ENCODE measurements around the gene EFHC1.
"Not testable (repeated sequence)": the region's sequence is repeated elsewhere in the genome, so short reads cannot be mapped to it uniquely, and the experiment has no call there.

EFHC1 gene

DNA sequence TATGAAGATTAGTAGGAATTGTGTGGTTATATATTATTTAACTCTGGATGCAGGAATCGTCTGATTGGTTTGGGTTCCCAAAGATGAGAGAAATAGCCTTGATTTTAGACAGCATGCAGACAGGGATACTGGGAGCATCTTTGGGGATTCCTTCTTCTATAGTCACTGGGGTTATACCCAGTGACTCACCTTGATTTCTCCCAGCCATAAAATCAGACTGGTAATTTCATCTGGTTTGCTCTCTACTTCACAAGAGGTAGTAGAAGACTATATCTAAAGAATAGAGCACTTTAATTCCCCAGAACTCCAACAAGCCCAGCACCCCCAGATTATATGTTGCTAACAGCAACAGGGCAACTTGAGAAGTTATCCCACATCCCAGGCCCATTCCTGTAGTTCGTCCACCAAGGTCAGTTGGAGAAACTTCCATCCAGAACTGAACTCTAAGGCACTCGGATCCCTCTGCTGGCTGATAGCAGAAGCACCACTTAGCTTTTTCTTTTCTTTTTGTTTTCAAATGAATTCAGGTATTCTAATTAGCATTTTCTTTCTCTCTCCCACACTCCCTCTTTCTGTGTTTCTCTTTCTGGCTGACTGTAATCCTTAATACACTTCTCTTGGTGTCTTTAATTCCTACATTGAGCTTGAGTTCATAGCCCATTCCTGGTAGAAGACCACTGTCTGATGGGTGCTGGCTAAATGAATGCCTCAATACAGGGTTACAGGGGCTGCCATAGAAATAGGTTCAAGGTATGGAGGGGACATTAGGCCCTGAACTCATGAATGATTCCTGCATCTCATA, 20.4 kb upstream of the EFHC1 start:
- DNase-seq (ENCODE audit: low spot score) = peak; percentile 49

DNA sequence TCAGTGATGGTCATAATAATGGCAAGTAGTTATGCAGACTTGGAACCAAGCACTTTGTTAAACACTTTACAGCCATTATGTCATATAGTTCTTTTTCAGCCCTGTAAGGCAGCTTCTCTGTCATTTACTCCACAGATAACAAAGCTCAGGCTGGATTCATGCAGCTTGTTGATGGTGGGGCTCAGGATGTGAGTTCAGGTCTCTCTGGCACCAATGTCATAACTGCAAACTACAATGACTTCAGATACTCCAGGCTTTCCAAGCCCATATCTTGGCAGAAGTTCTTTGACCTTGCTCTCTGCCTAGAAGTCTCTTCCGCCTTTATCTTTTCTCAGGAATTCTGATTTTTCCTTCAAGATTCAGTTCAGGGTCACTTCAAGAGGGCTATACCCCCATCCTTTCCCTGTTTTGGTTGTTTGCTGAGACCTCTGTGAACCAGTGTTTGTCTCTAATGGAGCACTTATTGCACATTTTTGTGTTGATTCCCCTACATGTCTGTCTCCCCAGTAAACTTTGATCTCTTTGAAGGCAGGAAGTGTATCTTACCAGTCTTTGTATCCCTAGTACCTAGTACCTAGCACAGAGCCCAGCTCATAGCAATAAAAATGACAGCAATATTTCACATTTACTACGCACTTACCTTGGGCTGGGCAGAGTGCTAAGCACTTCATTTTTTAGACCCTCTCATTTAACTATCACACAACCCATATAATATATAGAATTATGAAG, 19.7 kb upstream of the EFHC1 start:
- no peak for DNase-seq (ENCODE audit: low spot score)

DNA sequence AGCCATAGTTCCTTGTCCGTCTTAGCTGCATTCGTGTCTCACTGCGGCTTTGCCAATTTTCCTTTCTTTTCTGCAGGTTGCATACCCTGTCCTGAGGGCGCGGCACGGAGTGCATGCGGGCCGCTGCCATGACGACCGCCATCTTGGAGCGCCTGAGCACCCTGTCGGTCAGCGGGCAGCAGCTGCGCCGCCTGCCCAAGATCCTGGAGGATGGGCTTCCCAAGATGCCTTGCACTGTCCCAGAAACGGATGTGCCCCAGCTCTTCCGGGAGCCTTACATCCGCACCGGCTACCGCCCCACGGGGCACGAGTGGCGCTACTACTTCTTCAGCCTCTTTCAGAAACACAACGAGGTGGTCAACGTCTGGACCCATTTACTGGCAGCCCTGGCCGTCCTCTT, 17.1 kb upstream of the EFHC1 start:
- DNase-seq (ENCODE audit: low spot score) = no peak

DNA sequence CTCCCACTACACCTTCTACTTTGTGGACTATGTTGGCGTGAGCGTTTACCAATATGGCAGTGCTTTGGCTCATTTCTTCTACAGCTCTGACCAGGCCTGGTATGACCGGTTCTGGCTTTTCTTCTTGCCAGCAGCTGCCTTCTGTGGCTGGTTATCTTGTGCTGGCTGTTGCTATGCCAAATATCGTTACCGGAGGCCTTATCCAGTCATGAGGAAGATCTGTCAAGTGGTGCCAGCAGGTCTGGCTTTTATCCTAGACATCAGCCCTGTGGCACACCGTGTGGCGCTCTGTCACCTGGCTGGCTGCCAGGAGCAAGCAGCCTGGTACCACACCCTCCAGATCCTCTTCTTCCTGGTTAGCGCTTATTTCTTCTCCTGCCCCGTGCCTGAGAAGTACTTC, 16.5 kb upstream of the EFHC1 start:
- no peak for DNase-seq (ENCODE audit: low spot score)

DNA sequence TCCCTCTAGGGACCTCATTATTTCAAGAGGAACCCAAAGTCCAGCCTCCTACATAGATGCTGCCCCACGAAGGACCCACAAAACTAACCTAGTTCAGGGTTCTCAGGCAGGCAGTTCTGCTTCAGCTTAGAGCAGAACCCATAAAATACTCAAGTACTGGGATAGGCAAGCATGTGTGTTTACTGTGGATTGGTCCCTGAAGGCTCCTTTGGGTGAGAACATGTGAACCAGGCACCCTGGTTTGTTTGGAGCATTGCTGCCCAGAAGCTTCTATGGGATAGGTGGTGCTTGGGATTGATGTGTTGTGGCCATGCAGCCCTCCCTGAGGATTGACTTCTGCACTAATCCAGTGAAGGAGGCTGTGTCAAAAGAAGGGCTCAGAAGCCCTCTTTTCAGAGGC, 14.9 kb upstream of the EFHC1 start:
- no peak for DNase-seq (ENCODE audit: low spot score)

DNA sequence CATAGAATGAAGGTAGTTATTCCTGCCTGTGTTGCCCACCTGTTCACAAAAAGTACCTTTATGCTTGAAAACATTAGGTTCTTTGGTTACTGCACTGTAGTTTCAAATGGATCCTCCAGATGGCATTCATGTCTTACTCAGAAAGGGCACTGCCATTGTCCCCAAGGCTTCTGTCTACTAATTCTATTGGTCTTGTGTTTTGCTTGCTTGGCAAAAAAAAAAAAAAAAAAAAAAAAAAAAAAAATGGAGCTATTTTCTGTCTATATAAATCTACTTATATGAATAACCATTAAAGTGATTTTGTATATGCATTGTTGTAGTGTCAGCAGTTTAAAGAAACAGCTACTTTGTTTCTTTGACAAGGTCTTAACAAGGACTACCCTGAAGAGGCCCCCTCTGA, 12.7 kb upstream of the EFHC1 start:
- DNase-seq (ENCODE audit: low spot score) = no peak

DNA sequence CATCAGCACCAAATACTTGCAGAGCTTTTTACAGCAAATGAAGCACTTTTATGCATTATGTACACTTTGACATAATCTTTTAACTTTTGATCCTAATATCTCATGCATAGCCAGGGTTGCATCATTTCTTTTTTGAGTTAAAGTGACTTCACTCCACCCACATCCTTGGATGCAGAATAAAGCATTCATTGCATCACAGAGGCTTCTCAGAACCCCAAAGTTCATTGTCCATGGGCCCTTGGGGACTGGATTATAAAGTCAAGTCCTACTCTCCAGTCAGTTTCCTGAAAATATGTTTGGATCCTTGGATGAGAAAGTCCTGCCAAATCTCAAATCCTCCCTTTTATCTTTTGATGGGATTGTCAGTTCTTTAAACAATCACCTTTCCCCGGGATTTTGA, 10.6 kb upstream of the EFHC1 start:
- no peak for DNase-seq (ENCODE audit: low spot score)

DNA sequence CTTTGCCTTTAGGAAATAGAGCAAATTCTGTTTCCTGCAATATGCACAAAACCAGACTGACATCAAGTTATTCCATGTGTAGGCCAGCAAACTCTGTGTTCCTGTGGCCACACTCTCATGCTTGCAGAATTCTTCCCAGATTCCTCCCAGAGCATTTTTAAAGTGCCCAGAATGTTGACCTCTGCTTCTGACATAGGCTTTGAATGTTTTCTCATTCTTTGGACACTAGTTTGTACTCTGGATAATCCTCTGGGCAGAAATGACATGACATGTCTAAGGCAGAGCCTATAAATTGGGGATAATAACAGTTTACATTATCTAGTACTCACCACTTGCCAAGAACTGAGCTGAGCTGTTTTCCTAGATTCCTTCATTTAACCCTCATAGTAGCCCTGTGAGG, 9.2 kb upstream of the EFHC1 start:
- no peak for DNase-seq (ENCODE audit: low spot score)

DNA sequence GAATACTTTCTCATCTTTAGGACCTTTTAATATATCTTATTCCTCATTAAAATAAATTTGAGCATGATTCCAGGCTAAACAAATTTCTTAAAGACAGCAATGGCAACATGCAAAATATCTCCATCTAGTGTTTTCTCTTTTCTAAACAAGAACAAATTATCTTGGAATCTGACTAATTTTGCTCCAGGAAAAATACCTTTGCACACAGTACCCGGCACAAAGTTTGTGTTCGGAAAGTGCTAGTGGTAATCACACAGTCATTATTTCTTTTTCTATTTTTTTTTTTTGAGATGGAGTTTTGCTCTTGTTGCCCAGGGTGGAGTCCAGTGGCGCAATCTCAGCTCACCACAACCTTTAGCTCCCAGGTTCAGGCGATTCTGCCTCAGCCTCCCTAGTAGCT, 8.2 kb upstream of the EFHC1 start:
- no peak for DNase-seq (ENCODE audit: low spot score)

DNA sequence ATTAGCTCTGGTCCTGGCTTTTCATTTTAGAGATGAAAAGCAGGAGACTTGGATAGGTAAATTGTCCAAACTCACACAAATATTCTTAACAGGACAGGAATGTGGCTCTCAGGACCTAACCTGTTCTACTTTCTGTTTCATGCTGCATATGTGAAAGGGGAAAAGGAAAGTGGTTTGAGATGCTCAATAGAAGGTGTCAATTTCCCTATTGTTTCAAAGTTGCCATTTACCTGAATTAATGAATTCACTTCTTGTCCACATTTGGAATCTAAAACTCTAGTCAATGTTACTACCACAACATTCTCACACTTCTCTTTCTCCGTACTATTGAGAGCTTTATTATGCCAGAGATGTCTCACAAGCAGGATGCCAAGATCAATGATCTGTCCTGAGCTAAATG, 4.8 kb upstream of the EFHC1 start:
- DNase-seq (ENCODE audit: low spot score) = no peak

DNA sequence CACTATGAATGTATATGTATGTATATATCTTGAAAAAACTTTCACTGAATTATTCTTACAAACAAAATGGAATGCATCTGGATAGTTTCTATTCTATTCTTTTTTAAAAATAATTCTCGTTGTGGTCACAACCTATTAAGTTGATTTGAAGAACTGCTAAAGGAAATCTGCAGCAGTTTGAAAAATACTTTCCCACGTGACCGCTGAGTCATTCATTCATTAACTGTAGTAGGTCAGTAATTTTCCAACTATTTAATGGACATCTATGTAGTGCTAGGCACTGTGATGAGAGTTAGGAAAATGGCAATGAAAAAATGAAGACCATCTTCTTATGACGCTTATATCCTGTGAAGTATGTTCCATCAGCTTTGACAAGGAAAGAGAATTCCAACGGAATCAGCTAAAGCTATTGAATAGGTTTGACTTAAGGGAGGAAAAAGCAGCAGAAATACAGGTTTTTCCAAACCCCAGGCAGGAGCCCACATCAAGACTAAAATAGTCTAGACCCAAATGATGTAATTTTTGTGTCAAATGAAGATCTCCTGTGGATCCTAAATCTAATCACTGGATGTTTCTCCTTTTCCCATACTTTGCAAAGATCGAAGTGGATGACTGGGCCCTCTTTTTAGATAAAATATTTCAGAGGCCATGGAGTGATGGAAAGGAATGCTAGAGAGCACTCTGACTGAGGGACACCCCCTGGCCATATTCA, 4.1 kb upstream of the EFHC1 start:
- DNase-seq (ENCODE audit: low spot score) = no peak

DNA sequence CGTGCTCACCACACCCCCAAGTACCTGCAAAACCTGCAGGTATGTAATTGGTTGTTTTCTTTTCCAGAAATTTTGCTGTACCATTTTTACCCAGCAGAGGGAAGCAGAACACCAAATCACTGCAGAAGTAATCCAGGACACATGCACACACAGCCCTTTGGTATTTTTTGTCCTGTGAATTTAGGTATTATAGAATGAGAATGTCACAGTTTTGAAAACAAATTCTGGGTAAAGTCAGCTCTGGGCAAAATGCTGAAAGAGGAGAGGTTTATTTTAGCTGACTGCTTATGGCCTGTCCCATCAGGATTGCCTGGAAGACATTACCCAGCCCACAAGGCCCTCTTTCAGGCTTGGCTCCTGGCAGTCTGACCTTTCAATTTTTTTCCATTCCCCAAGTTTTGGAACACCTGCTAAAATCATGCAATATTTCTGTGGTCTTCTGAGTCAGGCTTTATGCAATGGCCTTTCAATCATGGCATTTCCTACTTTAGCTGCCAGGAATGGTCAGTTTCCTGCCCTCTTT, 3.5 kb upstream of the EFHC1 start:
- DNase-seq (ENCODE audit: low spot score) = peak; percentile 78

DNA sequence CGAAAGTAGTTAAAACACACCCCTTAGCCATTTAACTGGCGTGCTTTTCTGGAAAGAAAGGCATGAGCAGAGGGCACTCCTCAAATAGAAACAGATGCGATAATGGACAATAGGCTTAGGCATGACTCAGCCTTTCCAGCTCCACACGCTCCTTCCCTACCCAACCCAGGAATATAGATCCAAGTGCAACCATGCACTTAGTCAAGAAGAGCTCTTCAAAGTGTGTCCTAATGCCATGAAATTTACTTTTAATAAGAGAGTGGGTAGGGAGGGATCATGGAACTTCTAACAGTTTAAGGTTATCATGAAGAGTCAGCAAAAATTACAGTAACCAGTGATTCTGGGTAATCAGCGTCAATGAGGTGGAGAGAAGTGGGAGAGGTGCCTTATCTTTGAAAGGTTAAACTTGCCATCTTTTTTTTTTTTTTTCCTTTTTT, 2.4 kb upstream of the EFHC1 start:
- no peak for DNase-seq (ENCODE audit: low spot score)

DNA sequence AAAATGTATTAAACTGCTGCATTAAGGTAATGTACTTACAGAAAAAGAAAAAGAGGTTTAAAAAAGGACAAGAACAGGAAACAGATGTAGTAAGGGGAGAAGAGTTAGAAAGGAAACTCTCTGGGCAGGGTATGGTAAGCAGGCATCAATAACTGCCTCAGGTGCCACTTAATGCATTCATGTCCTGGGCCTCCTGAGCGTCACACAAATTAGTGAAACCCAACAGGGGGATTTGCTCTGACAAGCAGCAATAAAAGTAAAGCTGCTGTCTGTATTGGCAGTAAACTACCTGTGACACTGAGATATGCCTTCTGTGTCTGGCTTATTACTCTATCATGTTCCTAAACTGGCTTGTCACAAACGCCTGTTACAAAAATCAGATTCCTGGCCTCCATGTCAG, 1.5 kb upstream of the EFHC1 start:
- DNase-seq (ENCODE audit: low spot score) = no peak

DNA sequence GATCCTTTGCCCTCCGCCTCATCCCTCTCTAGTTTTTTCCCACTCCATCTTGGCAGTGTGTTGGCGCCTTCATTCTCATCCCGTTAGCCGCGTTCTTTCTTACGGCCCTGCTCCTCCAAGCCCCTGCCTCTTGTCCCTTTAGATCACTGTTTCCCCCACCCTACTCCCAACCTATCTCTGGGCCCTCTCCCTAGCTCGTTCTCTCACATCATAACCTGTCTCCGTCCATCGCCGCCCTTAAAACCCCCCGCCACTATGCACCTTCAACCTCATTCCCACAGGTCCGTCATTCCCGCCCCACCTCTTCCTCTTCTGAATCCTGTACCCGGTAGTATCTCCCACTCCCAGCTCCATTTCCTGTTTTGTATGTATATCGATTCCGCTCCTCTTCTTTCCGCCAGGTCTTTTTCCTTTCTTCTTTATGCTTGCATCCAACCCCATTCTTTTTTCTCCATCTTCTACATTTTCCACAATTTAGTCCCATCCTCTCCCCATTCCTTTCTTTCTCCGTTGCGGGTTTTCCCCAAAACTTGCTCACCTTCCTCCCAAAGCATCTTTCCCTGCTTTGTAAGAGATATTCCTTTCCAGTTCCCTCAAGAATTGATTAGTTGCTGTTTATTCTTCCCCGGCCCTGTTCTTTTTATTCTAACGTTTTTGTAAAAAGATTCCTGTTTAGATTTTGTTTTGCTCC, 671 bp downstream of the EFHC1 start:
- DNase-seq (ENCODE audit: low spot score) = no peak

DNA sequence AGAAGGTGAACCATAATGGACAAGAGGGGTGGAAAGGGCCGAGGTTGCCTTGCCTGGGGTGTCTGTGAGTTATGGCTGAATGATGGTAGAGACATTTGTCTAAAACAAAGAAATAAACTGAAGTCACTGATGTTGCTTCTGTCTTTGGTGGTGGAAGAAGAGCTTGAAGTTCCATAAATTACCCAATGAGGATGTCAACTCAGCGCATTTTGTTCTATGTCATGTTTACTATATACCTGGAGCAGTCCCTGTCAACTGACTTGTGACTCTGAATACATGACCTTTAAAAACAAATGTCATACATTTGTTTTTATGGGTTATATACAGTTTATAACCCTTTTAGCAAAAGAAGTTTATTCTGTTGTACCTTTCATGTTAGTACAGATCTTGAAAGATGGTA, 2.0 kb downstream of the EFHC1 start:
- no peak for DNase-seq (ENCODE audit: low spot score)

DNA sequence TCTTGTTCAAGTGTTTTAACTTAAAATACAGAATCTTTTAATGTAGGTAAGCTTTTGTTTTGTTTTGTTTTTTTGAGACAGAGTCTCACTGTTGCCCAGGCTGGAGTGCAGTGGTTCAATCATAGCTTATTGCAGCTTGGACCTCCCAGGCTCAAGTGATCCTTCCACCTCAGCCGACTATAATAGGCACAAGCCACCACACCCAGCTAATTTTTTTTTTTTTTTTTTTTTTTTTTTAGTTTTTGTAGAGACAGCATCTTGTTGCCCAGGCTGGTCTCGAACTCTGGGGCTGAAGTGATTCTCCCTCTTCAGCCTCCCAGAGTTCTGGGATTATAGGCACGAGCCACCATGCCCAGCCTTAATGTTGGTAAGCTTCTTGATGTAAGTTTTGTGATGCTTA, 3.3 kb downstream of the EFHC1 start:
- no peak for DNase-seq (ENCODE audit: low spot score)

DNA sequence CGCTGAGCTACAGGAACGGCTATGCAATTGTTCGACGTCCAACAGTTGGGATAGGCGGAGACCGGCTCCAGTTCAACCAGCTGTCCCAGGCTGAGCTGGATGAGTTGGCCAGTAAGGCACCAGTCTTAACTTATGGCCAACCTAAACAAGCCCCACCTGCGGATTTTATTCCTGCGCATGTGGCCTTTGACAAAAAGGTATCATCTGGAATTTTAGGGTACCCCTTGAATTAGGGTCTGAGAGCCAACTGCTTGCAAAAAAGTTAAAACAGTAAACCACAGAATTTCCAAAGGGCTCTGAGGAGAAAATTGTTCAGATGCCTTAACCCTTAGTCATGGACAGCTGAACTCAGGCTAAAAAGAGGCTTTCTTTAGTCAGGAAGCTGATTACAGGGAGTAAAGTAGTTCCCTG, 3.8 kb downstream of the EFHC1 start:
- DNase-seq (ENCODE audit: low spot score) = no peak

DNA sequence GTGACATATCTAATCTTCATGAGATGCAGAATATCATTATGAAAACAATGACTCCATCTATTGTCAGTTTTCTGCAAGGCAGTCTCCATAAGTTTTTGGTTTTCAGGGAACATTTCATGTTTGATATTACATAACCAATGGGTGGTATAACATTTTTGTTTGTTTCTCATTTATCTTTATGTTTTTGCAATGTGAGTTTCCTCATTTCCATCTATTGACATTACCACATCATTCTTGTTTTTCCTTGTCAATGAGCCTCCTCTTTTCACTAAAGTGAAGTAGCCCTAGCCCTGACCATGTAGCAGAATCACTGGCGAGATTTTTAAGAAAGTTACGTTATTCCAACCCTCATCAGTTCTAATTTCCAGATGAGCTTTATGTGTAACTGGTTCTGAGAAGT, 4.4 kb downstream of the EFHC1 start:
- no peak for DNase-seq (ENCODE audit: low spot score)

DNA sequence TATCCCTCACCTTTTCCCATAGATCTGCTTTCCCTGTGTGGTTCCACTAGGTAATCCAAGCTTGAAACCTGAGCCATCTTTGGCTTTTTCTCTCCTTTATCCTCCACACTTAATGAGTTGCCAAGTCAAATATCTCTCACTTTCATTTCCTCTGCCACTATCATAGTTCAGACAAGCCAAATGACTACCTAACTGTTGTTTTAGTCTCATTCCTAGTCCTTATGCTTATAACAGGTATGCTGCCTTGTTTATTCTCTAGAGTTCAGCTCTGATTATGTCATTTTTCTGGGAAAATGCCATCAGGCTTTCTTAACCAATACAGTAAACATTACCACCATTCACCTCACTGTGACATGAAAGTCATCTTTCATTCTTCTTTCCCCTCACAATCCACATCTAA, 6.5 kb downstream of the EFHC1 start:
- DNase-seq (ENCODE audit: low spot score) = no peak

DNA sequence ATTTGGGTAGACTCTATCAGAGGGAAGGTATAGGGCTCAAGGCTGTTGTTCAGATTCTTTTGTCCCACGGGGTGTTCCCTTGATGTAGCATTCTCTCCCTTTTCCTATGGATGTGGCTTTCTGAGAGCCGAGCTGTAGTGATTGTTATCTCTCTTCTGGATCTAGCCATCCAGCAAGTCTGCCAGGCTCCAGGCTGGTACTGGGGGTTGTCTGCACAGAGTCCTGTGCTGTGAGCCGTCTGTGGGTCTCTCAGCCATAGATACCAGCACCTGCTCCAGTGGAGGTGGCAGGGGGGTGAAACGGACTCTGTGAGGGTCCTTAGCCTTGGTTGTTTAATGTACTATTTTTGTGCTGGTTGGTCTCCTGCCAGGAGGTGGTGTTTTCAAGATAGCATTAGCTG, 13.2 kb downstream of the EFHC1 start:
- not testable (repeated sequence) for DNase-seq (ENCODE audit: low spot score)

DNA sequence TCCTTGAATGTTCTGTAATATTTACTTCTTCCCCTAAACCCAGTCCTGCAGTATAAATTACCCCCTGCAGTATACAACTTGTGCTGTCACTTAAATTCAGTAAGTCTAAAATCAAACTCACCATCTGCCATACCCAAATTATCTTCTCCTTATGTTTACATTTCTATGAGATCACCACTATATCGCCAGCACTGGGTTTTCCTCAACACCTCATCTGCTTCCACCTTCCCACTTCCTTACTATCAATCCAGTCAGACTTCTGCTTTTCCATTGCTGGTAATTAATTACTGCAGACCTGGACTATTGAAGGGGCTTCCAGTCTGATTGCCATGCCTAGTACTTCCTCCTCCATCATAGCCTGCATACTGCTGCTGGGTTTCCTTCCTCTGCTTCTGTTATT, 15.2 kb downstream of the EFHC1 start:
- no peak for DNase-seq (ENCODE audit: low spot score)

Measured in CD4-positive, alpha-beta T cell treated with Interleukin-15 for 4 hours (primary cell).